Activated CD4-positive, CD25-positive, alpha-beta regulatory T cell treated with anti-CD3 and anti-CD28 coated beads, Interleukin-2, amount 50 U/mL, for 16 hours (primary cell): ENCODE measurements around the gene PFKL.
"Not testable (repeated sequence)": the region's sequence is repeated elsewhere in the genome, so short reads cannot be mapped to it uniquely, and the experiment has no call there.

Source experiments
- DNase-seq: peaks from one replicate; pipeline ENCODE4 v3.0.0-alpha.2; 2020; ENCODE audit warnings: low read depth, low spot score

PFKL gene

GRCh38 chr21:44327603-44327974 lies 27.7 kb downstream of the PFKL start:
- no peak for DNase-seq

- no peak for DNase-seq
These were observed 28.5 kb downstream of the PFKL start for GRCh38 chr21:44328242-44328895.

- no peak for DNase-seq
These were observed 29.4 kb downstream of the PFKL start for GRCh38 chr21:44329086-44329889.

GRCh38 chr21:44329971-44330681 lies 30.3 kb downstream of the PFKL start:
- DNase-seq = no peak

- no peak for DNase-seq
These were observed 30.8 kb downstream of the PFKL start for GRCh38 chr21:44330698-44331097.

- no peak for DNase-seq
These were observed 31.4 kb downstream of the PFKL start for GRCh38 chr21:44331209-44331608.

GRCh38 chr21:44331650-44332307 lies 31.9 kb downstream of the PFKL start:
- no peak for DNase-seq

- DNase-seq = no peak
These were observed 32.5 kb downstream of the PFKL start for GRCh38 chr21:44332383-44332782.

GRCh38 chr21:44332965-44333364 lies 33.1 kb downstream of the PFKL start:
- DNase-seq = no peak

- DNase-seq = no peak
These were observed 33.9 kb downstream of the PFKL start for GRCh38 chr21:44333509-44334328.

GRCh38 chr21:44334329-44335030 lies 34.6 kb downstream of the PFKL start:
- no peak for DNase-seq

- DNase-seq = no peak
These were observed 35.6 kb downstream of the PFKL start for GRCh38 chr21:44335266-44336059.

GRCh38 chr21:44337449-44337848 lies 37.6 kb downstream of the PFKL start:
- no peak for DNase-seq

GRCh38 chr21:44337941-44338895 lies 38.4 kb downstream of the PFKL start:
- DNase-seq = no peak

GRCh38 chr21:44338971-44339910 lies 39.4 kb downstream of the PFKL start, which contains the start of gene CFAP410:
TSS of gene CFAP410 (minus strand) at chr21:44339390. CDS start at chr21:44339194, 196 bp downstream.
- DNase-seq = peak; percentile 92

GRCh38 chr21:44341726-44342458 lies 42.0 kb downstream of the PFKL start:
- DNase-seq = not testable (repeated sequence)

GRCh38 chr21:44342981-44343380 lies 43.1 kb downstream of the PFKL start:
- not testable (repeated sequence) for DNase-seq
